Measurements from ENCODE around the gene ABCB9. TPM values are rescaled to one million over a fixed set of nuclear protein-coding genes. Genes with fewer than 3 reads are reported as not detected.

Gene ABCB9
- total RNA-seq, 1 experiment from 2014 or later: 6.7 TPM

DNA sequence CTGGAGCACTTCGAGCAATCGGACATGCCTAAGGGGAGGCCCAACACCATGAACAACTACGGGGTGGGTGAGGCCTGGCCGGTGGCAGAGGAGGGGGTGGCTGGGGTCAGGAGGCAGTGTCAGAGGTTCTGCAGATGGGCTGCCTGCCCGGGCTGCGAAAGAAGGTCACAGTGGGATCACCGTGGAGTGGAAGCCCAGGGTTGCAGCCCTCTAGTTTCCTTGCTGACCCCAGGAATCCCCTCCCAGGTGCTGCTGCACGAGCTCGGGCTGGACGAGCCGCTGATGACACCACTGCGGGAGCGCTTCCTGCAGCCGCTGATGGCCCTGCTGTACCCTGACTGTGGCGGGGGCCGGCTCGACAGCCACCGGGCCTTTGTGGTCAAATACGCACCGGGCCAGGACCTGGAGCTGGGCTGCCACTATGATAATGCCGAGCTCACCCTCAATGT, 12.3 kb upstream of the ABCB9 start:
- intact Hi-C loops (cut with micrococcal nuclease; ENCODE audit: unreplicated experiment): no loop called here
- H3K27me3 Mint-ChIP-seq (ENCODE audit: insufficient read depth, unreplicated experiment): no peaks in the 10 kb centered on the region
- no peak overlapping the region for H3K4me3 ChIP-seq (ENCODE audit: low read depth, low read length)
- ChIA-PET CTCF (interaction anchor here (1.0 kb wide), 1 partner anchor 12 kb away, joined by 3 read pairs; the partner anchor contains the start of gene ABCB9), POLR2A (no interaction called here)
- H3K4me1 ChIP-seq: peaks cover 12% of the 10 kb centered on the region; the same call in 1 of the 2 replicates
- no peak overlapping the region for H3K27ac Mint-ChIP-seq (ENCODE audit: unreplicated experiment)
- DNase-seq: no peak
- H3K36me3 Mint-ChIP-seq (ENCODE audit: insufficient read depth, unreplicated experiment): peaks cover 51% of the 10 kb centered on the region
- no peaks in the 10 kb centered on the region for H3K9me3 ChIP-seq
- no peaks in the 10 kb centered on the region for H3K36me3 ChIP-seq (ENCODE audit: control insufficient read depth, insufficient read depth, low read length)
- no peak overlapping the region for H3K4me3 Mint-ChIP-seq (ENCODE audit: unreplicated experiment)
- no TSS peak for BruUV-seq (replicated peaks)
- no peaks in the 10 kb centered on the region for H3K27me3 ChIP-seq (replicated peaks; ENCODE audit: control insufficient read depth, insufficient read depth, low read length)
- TF ChIP-seq, protein P1, sequence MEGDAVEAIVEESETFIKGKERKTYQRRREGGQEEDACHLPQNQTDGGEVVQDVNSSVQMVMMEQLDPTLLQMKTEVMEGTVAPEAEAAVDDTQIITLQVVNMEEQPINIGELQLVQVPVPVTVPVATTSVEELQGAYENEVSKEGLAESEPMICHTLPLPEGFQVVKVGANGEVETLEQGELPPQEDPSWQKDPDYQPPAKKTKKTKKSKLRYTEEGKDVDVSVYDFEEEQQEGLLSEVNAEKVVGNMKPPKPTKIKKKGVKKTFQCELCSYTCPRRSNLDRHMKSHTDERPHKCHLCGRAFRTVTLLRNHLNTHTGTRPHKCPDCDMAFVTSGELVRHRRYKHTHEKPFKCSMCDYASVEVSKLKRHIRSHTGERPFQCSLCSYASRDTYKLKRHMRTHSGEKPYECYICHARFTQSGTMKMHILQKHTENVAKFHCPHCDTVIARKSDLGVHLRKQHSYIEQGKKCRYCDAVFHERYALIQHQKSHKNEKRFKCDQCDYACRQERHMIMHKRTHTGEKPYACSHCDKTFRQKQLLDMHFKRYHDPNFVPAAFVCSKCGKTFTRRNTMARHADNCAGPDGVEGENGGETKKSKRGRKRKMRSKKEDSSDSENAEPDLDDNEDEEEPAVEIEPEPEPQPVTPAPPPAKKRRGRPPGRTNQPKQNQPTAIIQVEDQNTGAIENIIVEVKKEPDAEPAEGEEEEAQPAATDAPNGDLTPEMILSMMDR (IDR thresholded peaks at IDR 0.05; ENCODE audit: insufficient read depth in 1 of 2, low read depth in 1 of 2, low read length in 1 of 2, severe bottlenecking in 1 of 2, unreplicated experiment in 1 of 2): no peak
- peaks cover 6% of the 10 kb centered on the region for H3K4me1 Mint-ChIP-seq (ENCODE audit: low read depth, unreplicated experiment)
- H3K9me3 Mint-ChIP-seq (ENCODE audit: unreplicated experiment): no peaks in the 10 kb centered on the region

DNA sequence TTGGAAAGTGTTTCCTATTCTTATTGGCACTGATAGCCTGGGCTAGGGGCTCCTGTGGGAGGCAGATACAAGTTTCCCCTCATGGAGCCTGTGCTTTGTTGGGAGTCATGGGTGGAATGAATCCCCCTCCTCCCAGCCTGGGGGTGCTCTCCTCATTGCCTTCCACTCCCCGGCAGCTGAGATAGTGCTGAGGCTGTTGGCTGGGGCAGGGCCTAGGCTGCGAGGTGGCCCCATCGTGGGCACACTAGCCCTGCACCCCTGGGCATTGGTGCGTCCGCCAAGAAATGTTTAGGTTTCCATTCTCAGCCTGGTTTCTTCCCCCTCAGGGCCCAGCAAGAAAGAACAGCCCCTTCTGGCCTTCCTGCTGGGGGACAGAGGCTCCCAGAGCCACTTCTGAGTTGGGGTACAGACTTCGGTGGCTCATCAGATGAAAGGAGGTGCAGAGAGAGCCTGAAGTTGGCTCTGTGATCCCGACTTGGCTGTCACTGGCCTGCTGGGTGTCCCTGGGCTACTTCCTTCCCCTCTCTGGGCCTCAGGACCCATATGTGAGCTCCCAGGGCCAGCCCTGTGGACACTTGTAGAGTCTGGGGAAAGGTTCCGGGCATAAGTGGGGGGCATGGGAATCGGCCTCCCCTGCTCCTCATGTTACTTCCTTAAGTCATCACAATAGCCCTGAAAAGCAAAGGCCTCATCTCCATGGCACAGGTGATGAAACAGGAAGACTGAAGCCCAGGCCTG, 11.6 kb upstream of the ABCB9 start:
- CTCF ChIA-PET: no interaction called here
- Histone ChIP-seq H3K27me3 (replicated peaks; ENCODE audit: control insufficient read depth, insufficient read depth, low read length) (no peaks in the 10 kb centered on the region), H3K4me1 (peaks cover 12% of the 10 kb centered on the region; the same call in 1 of the 2 replicates), H3K4me3 (ENCODE audit: low read depth, low read length) (no peak overlapping the region), H3K9me3 (no peaks in the 10 kb centered on the region), H3K36me3 (ENCODE audit: control insufficient read depth, insufficient read depth, low read length) (no peaks in the 10 kb centered on the region)
- no TSS peak for BruUV-seq (replicated peaks)
- Mint-ChIP-seq H3K36me3 (ENCODE audit: insufficient read depth, unreplicated experiment) (peaks cover 43% of the 10 kb centered on the region), H3K27me3 (ENCODE audit: insufficient read depth, unreplicated experiment) (no peaks in the 10 kb centered on the region), H3K27ac (ENCODE audit: unreplicated experiment) (no peak overlapping the region), H3K4me3 (ENCODE audit: unreplicated experiment) (no peak overlapping the region), H3K9me3 (ENCODE audit: unreplicated experiment) (no peaks in the 10 kb centered on the region), H3K4me1 (ENCODE audit: low read depth, unreplicated experiment) (no peaks in the 10 kb centered on the region)
- POLR2A ChIA-PET: no interaction called here
- DNase-seq: no peak
- intact Hi-C loops (cut with micrococcal nuclease; ENCODE audit: unreplicated experiment): no loop called here
- TF ChIP-seq, protein P1 (IDR thresholded peaks at IDR 0.05; ENCODE audit: insufficient read depth in 1 of 2, low read depth in 1 of 2, low read length in 1 of 2, severe bottlenecking in 1 of 2, unreplicated experiment in 1 of 2): no peak

DNA sequence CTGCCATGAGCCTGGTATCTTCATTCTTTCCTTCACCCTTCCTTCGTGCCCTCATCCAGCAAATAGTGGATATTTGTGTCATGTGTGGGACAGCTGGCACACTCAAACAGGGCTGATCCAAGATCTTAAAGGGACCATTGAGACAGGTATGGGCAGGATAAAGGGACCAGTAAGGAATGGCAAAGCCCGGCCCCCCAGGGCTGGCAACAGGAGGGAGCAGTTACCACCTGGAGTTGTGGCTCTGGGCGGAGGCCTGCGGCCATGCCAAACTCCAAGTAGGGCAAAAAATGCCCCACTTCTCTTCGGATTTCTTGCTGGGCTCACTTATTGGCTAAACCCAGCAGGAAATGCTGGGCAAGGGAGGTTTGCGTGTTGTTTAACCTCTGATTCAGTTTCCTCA, 10.9 kb upstream of the ABCB9 start:
- TF ChIP-seq, protein P1 (IDR thresholded peaks at IDR 0.05; ENCODE audit: insufficient read depth in 1 of 2, low read depth in 1 of 2, low read length in 1 of 2, severe bottlenecking in 1 of 2, unreplicated experiment in 1 of 2): no peak
- Mint-ChIP-seq H3K27me3 (ENCODE audit: insufficient read depth, unreplicated experiment) (no peaks in the 10 kb centered on the region), H3K4me1 (ENCODE audit: low read depth, unreplicated experiment) (no peaks in the 10 kb centered on the region), H3K4me3 (ENCODE audit: unreplicated experiment) (no peak overlapping the region), H3K9me3 (ENCODE audit: unreplicated experiment) (no peaks in the 10 kb centered on the region), H3K27ac (ENCODE audit: unreplicated experiment) (no peak overlapping the region), H3K36me3 (ENCODE audit: insufficient read depth, unreplicated experiment) (peaks cover 41% of the 10 kb centered on the region)
- peaks cover 12% of the 10 kb centered on the region; the same call in 1 of the 2 replicates for H3K4me1 ChIP-seq
- BruUV-seq (replicated peaks): no TSS peak
- no peaks in the 10 kb centered on the region for H3K27me3 ChIP-seq (replicated peaks; ENCODE audit: control insufficient read depth, insufficient read depth, low read length)
- H3K4me3 ChIP-seq (ENCODE audit: low read depth, low read length): no peak overlapping the region
- intact Hi-C loops (cut with micrococcal nuclease; ENCODE audit: unreplicated experiment): no loop called here
- ChIA-PET CTCF (no interaction called here), POLR2A (no interaction called here)
- H3K36me3 ChIP-seq (ENCODE audit: control insufficient read depth, insufficient read depth, low read length): no peaks in the 10 kb centered on the region
- H3K9me3 ChIP-seq: no peaks in the 10 kb centered on the region
- no peak for DNase-seq
